K562 (cell line): ENCODE measurements around the gene SAMD14.

Experiments
- HDGF ChIP-seq: fragments of 450-650 bp; IDR thresholded peaks from 2 replicates; pipeline ENCODE4 v1.6.1; 2016
- POLR2AphosphoS2 ChIP-seq: IDR thresholded peaks from 2 replicates; pipeline ENCODE4 v1.6.1; 2012; ENCODE audit warnings: low read length, improper control_type of control experiment
- TF ChIP-seq, protein P1 (sequence below), 3 experiments: IDR thresholded peaks in 2 of 3; conservative IDR thresholded peaks in 1 of 3; 2 replicates each; pipeline ENCODE4 v1.5.1; 2011 to 2012; ENCODE audit warnings: low read length in 3 of 3, mild to moderate bottlenecking in 3 of 3, control low read depth in 2 of 3, improper control_type of control experiment in 1 of 3, inconsistent platforms in 1 of 3, low read depth in 1 of 3, mixed read lengths in 1 of 3, moderate library complexity in 1 of 3; ENCODE audit not compliant: insufficient read depth in 2 of 3
- TF ChIP-seq, protein P2 (sequence below): fragments of 450-650 bp; formaldehyde crosslinking; IDR thresholded peaks from 2 replicates; pipeline ENCODE4 v1.4.0; 2022; ENCODE audit warnings: missing genetic modification characterization

DNA sequence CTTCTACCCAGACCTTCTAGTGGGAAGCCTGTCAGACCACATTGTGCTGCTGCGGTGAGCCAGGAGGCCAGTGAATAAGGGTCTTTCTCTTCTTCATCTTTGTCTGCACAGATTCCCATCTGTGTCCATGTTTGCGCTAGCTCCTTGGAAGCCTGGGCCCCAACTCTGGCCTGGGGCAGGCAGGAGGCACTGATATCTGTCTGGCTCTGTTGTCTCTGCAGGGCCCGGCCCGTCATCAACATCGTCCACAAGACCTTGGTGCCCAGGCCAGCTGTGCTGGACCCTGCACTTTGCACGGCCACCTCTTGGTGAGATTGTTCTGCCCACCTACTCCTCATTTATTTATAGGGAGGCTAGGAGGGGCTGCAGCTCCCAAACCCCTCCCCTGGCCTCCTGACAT, 55.7 kb downstream of the SAMD14 start:
- no peak for TF ChIP-seq POLR2AphosphoS2
- TF ChIP-seq, protein P1, sequence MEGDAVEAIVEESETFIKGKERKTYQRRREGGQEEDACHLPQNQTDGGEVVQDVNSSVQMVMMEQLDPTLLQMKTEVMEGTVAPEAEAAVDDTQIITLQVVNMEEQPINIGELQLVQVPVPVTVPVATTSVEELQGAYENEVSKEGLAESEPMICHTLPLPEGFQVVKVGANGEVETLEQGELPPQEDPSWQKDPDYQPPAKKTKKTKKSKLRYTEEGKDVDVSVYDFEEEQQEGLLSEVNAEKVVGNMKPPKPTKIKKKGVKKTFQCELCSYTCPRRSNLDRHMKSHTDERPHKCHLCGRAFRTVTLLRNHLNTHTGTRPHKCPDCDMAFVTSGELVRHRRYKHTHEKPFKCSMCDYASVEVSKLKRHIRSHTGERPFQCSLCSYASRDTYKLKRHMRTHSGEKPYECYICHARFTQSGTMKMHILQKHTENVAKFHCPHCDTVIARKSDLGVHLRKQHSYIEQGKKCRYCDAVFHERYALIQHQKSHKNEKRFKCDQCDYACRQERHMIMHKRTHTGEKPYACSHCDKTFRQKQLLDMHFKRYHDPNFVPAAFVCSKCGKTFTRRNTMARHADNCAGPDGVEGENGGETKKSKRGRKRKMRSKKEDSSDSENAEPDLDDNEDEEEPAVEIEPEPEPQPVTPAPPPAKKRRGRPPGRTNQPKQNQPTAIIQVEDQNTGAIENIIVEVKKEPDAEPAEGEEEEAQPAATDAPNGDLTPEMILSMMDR (IDR thresholded peaks at IDR 0.05 in 2 of 3, conservative IDR thresholded peaks at IDR 0.05 in 1 of 3; ENCODE audit: insufficient read depth in 2 of 3, low read depth in 1 of 3, low read length in 3 of 3) = no peak
- no peak for TF ChIP-seq HDGF
- TF ChIP-seq, protein P2, sequence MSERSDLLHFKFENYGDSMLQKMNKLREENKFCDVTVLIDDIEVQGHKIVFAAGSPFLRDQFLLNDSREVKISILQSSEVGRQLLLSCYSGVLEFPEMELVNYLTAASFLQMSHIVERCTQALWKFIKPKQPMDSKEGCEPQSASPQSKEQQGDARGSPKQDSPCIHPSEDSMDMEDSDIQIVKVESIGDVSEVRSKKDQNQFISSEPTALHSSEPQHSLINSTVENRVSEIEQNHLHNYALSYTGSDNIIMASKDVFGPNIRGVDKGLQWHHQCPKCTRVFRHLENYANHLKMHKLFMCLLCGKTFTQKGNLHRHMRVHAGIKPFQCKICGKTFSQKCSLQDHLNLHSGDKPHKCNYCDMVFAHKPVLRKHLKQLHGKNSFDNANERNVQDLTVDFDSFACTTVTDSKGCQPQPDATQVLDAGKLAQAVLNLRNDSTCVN = no peak
